CD4-positive, alpha-beta T cell treated with Interleukin-4 for 4 hours (primary cell): Measurements from ENCODE around the gene EIF1AY.
"Not testable (repeated sequence)": the region's sequence is repeated elsewhere in the genome, so short reads cannot be mapped to it uniquely, and the experiment has no call there.

Experiments
- DNase-seq: peaks from one replicate; pipeline ENCODE4 v3.0.0-alpha.2; 2020

EIF1AY gene, protein sequence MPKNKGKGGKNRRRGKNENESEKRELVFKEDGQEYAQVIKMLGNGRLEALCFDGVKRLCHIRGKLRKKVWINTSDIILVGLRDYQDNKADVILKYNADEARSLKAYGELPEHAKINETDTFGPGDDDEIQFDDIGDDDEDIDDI

DNA sequence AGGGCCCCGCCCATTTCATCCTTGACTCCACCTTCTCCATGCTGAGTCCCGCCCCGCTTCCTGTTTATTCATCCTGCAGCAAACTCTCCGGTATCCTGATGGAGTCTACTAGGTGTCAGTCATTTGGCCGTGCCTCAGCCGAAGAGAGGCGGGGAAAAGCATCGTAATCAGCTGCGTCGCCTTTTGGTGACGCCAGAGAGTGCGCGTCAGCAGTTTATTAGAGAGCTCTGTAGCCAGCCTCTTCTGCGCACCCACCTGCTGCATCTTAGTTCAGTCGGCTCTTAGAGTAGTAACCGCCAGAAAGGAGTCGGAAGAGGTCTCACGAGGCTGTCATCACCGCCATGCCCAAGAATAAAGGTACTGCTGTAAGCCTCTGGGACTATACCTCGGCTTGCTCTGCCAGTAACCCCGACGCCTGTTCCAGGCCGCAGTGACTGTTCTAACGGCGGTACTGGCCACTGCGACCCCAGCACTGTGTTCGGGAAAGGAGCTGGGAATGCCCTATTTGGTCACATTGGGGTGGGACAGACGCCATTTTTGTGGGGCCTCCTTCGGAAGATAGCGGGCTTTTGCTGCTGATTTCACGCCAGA lies at the start of gene EIF1AY:
EIF1AY (plus strand) TSS at position 246 of the 591 bp plus-strand sequence; CDS start at position 342, 96 bp downstream.
- peak; percentile 94 for DNase-seq

DNA sequence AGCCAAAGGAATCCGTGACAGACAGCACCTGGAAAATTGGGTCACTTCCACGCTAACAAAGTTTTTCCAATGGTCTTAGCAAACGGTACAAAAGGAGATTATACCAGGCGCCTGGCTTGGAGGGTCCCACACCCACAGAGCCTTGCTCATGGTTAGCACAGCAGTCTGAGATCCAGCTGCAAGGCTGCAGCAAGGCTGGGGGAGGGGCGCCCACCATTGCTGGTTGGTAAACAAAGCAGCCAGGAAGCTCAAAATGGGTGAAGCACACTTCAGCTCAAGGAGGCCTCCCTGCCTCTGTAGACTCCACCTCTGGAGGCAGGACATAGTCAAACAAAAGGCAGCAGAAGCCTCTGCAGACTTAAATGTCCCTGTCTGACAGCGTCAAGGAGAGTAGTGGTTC lies 47.1 kb upstream of the EIF1AY start:
- no peak for DNase-seq

DNA sequence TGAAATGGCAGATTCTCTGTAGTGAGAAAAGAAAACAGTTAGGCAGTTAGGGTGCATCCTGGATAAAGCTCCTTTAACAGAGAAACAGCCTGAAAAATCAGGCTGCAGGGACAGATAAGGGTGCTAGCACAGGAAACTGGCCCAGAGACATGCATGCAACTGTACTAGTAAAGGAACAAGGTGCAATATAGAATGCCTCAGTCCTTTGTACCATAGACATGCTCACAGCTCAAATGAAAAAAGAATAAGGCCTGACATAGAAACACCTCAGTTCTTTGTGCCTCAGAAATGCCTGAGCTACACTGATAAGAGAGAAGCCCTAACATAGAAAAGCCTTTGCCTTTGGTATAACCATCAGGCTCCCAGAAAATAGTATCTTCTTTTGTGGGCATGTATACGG lies 37.4 kb upstream of the EIF1AY start:
- no peak for DNase-seq

DNA sequence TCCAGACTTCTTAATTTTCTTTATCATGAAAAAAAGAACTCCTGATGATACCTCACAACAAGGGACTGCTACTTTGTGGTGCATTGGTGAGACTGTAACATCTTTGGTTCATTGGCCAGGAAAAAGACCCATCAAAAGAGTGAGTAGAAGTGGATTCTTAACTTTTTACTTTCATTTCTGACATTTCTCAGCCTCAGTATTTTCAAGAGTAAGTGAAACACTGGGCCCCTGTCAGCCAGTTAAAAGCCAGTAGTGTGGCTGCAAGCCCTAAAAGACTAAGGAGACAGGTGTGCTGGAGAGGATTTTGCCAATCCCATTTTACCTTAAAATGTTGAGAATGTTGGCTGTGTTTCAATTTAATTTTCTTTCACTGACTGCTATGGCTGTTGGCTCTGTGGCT lies 36.6 kb upstream of the EIF1AY start:
- DNase-seq: no peak

DNA sequence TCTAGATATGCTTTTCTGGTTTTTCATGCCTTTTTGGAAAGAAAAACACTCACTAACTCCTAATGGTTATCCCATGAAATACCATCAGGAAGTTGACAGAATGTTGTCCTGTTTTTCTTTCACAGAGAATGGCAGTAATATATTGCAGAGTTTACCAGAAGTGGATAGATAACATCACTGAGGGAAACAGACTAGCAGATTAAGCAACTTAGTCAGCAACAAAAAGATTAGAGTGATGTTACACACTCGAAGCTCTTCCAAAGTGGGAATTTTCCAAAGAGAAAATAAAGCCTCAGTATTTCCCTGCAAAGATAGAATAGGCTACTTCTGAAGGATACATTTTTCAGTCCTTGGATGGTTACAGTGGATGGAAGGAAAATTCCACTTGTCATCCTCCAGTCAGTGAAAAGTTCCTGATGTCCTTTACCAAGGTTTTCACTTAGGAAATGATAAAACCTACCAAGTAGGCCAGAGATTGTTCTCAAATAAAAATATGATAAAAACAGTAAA lies 31.1 kb upstream of the EIF1AY start:
- no peak for DNase-seq

- DNase-seq: no peak
Observed at GRCh38 chrY:20546071-20546470, 29.5 kb upstream of the EIF1AY start.

GRCh38 chrY:20549289-20549688 lies 26.3 kb upstream of the EIF1AY start:
- DNase-seq: no peak

DNA sequence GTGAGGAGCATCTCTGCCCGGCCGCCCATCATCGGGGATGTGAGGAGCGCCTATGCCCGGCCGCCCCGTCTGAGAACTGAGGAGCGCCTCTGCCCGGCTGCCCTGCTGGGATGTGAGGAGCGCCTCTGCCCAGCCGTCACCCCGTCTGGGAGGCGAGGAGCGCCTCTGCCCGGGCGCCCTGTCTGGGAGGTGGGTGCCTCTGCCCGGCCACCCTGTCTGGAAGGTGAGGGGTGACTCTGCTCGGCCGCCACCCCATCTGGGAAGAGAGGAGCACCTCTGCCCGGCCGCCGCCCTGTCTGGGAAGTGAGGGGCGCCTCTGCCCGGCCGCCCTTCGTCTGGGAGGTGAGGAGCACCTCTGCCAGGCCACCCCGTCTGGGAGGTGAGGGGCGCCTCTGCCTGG lies 23.7 kb upstream of the EIF1AY start:
- no peak for DNase-seq

GRCh38 chrY:20552764-20553323 lies 22.7 kb upstream of the EIF1AY start:
- not testable (repeated sequence) for DNase-seq

GRCh38 chrY:20555820-20556219 lies 19.8 kb upstream of the EIF1AY start:
- DNase-seq: no peak

DNA sequence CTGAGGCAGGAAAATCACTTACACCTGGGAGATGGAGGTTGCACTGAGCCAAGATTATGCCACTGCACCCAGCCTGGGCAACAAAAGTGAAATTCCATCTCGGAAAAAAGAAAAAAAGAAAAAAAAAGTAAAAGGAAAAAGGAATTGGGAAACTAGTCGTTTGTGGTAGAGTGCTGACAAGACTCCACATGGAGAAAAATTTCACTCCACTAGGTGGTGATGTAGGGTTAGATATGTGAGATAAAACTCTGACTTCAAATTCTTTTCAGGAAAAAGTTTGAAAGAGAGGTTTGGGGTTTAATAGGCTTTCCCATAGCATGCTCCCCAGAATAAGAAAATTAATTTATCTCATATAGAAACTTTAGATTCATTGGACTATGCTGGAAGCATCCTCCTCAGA lies 16.9 kb upstream of the EIF1AY start:
- DNase-seq: peak; percentile 21

GRCh38 chrY:20559873-20560512 lies 15.6 kb upstream of the EIF1AY start:
- DNase-seq: no peak

DNA sequence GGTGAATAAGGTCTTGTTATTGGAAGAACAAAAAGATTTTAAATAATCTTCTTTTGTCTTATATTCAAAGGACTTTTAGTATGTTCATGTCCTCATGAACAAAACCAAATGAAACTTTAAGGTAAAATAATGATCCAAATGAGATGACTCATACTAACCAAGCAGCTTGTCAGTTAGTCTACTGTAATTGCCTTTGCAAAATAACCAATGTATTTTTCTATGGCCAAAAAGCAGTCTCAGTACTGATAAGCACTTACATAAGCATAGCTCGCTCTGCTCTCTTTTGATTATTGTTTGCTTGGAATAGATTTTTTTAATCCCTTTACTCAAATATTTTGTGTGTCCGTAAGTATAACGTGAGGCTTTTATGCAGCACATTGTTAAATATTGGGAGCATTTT lies 4.3 kb upstream of the EIF1AY start:
- no peak for DNase-seq

- peak; percentile 15 for DNase-seq
Observed at GRCh38 chrY:20576506-20576905, 930 bp downstream of the EIF1AY start.

DNA sequence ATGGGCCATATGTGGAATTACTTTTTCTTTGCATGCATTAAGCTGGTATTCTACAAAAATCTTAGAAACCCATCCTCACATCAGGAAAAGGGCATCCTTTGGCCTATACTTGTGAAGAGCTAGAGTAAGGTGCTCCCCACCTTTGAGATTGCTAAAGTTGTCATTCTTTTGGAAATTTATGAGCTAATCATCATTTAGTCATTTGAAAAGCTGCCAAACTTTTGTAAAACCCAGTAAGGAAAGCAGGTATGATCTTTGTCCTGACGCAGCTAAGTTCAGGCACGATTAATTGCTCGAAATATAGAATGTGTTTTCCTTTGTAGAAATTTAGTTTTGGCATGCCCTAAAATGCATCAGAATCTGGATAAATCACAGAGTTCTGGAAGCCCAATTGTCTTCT lies 2.6 kb downstream of the EIF1AY start:
- no peak for DNase-seq

DNA sequence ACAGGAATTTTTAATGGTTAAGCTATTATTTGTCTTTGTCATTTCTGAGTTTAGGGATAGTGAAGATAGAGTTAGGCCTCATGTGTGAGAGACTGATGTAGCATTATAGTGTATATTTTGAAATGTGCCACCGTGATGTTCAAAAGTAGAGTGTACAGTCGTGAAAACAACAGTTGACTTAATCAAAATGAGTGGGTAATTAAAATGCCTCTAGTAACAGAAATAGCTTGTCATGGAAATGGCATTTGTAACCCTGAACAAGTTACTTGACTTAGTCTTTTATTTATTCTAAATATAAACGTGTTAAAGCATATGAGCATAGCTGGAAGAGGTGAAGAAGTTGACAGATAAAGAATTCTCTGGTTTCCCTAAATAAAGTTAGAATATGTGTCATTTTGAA lies 6.1 kb downstream of the EIF1AY start:
- DNase-seq: no peak

- no peak for DNase-seq
Observed at GRCh38 chrY:20586161-20586560, 10.6 kb downstream of the EIF1AY start.
